Measurements from ENCODE around the gene INPP5F. TPM values are rescaled to one million over a fixed set of nuclear protein-coding genes. Genes with fewer than 3 reads are reported as not detected.
A peak's percentile ranks its signal among the peaks of the same experiment; 100 is the strongest.
"Not testable (repeated sequence)": the region's sequence is repeated elsewhere in the genome, so short reads cannot be mapped to it uniquely, and the experiment has no call there.

The INPP5F gene
- total and polyA plus RNA-seq, 2 donors (not counting 1 experiment from before 2014, with no cell fraction given): 11.2 to 37.5 TPM

GRCh38 chr10:119706521-119707278, 19.1 kb upstream of the INPP5F start:
- Mint-ChIP-seq H3K4me3 (peak overlapping the region; percentile 4), H3K27ac (peak overlapping the region; percentile 90), H3K27me3 (no peaks in the 10 kb centered on the region), H3K9me3 (ENCODE audit: insufficient read depth) (peaks cover 19% of the 10 kb centered on the region), H3K4me1 (peaks cover 79% of the 10 kb centered on the region)
- intact Hi-C loops (cut with micrococcal nuclease): loop anchor here (5.0 kb wide), 1 partner anchor 166 kb away; the partner anchor contains the start of gene MCMBP
- Histone ChIP-seq H3K27me3 (replicated peaks in 1 of 4; ENCODE audit: control extremely low read depth in 1 of 4, control insufficient read depth in 3 of 4, insufficient read depth in 4 of 4, low read length in 3 of 4) (no peaks in the 10 kb centered on the region), H3K36me3 (replicated peaks in 1 of 2; ENCODE audit: control extremely low read depth in 1 of 2, control insufficient read depth in 1 of 2, extremely low read depth in 1 of 2, insufficient read depth in 2 of 2, low read length in 1 of 2) (no peaks in the 10 kb centered on the region), H2AFZ (ENCODE audit: insufficient read depth, low read depth, low read length, poor library complexity, severe bottlenecking) (no peak overlapping the region), H4K20me1 (ENCODE audit: control insufficient read depth, insufficient read depth, low read length, poor library complexity, severe bottlenecking) (no peaks in the 10 kb centered on the region), H3K4me1 (ENCODE audit: control insufficient read depth in 2 of 2, insufficient read depth in 2 of 2, low read length in 2 of 2) (peaks cover 83 to 86% of the 10 kb centered on the region in 2 donors), H3K9me3 (ENCODE audit: control extremely low read depth in 1 of 3, control insufficient read depth in 2 of 3, insufficient read depth in 1 of 3, low read length in 2 of 3) (peaks cover 0 to 24% (median 20%) of the 10 kb centered on the region in 3 donors), H3K27ac (ENCODE audit: low read length in 2 of 2) (peak overlapping the region; percentile 94), H3K79me2 (ENCODE audit: control insufficient read depth, insufficient read depth, low read length) (peaks cover 18% of the 10 kb centered on the region), H3K4me3 (ENCODE audit: control extremely low read depth in 1 of 5, extremely low read depth in 1 of 5, insufficient read depth in 1 of 5, low read depth in 2 of 5, low read length in 4 of 5) (peak overlapping the region in 1 of 5 experiments; percentile 42), H3K9ac (ENCODE audit: low read length) (peak overlapping the region; percentile 50), H3K4me2 (replicated peaks; ENCODE audit: low read depth, low read length, poor library complexity, severe bottlenecking) (peak overlapping the region; percentile 66)
- POLR2A ChIA-PET: interaction anchor here (0.9 to 4.4 kb wide), 4 partner anchors 7 to 44 kb away, joined by 3 to 65 read pairs (median 7); partner anchors contain the start of gene INPP5F
- no peak for TF ChIP-seq EZH2 (IDR thresholded peaks at IDR 0.05; ENCODE audit: borderline replicate concordance, insufficient read depth, low read depth, low read length, poor library complexity, severe bottlenecking)
- TF ChIP-seq CTCF (IDR thresholded peaks at IDR 0.05): no peak
- DNase-seq (peak; percentile 13), ATAC-seq (ENCODE audit: low read depth) (no peak)
- CTCF ChIA-PET: interaction anchor here (0.6 to 6.9 kb wide), 5 partner anchors 12 to 114 kb away, joined by 3 to 80 read pairs (median 4); partner anchors contain the start of gene INPP5F
- WGBS (ENCODE audit: insufficient coverage): 80% methylated on average over 4 of the region's 7 CpGs

- peaks cover 73% of the 10 kb centered on the region for H3K4me1 Mint-ChIP-seq
- not testable (repeated sequence) for DNase-seq; H4K20me1 ChIP-seq (ENCODE audit: control insufficient read depth, insufficient read depth, low read length, poor library complexity, severe bottlenecking); H3K36me3 ChIP-seq (replicated peaks in 1 of 2; ENCODE audit: control extremely low read depth in 1 of 2, control insufficient read depth in 1 of 2, extremely low read depth in 1 of 2, insufficient read depth in 2 of 2, low read length in 1 of 2); ATAC-seq (ENCODE audit: low read depth); H3K4me3 ChIP-seq (ENCODE audit: control extremely low read depth in 1 of 5, extremely low read depth in 1 of 5, insufficient read depth in 1 of 5, low read depth in 2 of 5, low read length in 4 of 5); H3K27me3 ChIP-seq (replicated peaks in 1 of 4; ENCODE audit: control extremely low read depth in 1 of 4, control insufficient read depth in 3 of 4, insufficient read depth in 4 of 4, low read length in 3 of 4); H3K27me3 Mint-ChIP-seq; H2AFZ ChIP-seq (ENCODE audit: insufficient read depth, low read depth, low read length, poor library complexity, severe bottlenecking)
- H3K9me3 Mint-ChIP-seq (ENCODE audit: insufficient read depth): peaks cover 19% of the 10 kb centered on the region
- intact Hi-C loops (cut with micrococcal nuclease): loop anchor here (5.0 kb wide), 1 partner anchor 165 kb away; the partner anchor contains the start of gene MCMBP
- H3K4me2 ChIP-seq (replicated peaks; ENCODE audit: low read depth, low read length, poor library complexity, severe bottlenecking): peak overlapping the region; percentile 4
- H3K79me2 ChIP-seq (ENCODE audit: control insufficient read depth, insufficient read depth, low read length): peaks cover 18% of the 10 kb centered on the region
- H3K4me3 Mint-ChIP-seq: peak overlapping the region; percentile 69
- peak overlapping the region; percentile 10 for H3K9ac ChIP-seq (ENCODE audit: low read length)
- POLR2A ChIA-PET: interaction anchor here (1.2 to 4.4 kb wide), 3 partner anchors 18 to 43 kb away, joined by 3 to 65 read pairs (median 23); partner anchors contain the start of gene INPP5F
- WGBS (ENCODE audit: insufficient coverage): 60% methylated on average over 2 of the region's 5 CpGs
- H3K27ac ChIP-seq (ENCODE audit: low read length in 2 of 2): peak overlapping the region; percentile 21 to 94
- CTCF ChIA-PET: interaction anchor here (0.6 to 6.9 kb wide), 6 partner anchors 11 to 153 kb away, joined by 3 to 80 read pairs (median 5); partner anchors contain the start of gene INPP5F
- peak overlapping the region; percentile 90 for H3K27ac Mint-ChIP-seq
- peaks cover 77 to 79% of the 10 kb centered on the region in 2 donors for H3K4me1 ChIP-seq (ENCODE audit: control insufficient read depth in 2 of 2, insufficient read depth in 2 of 2, low read length in 2 of 2)
- peaks cover 0 to 24% (median 21%) of the 10 kb centered on the region in 3 donors for H3K9me3 ChIP-seq (ENCODE audit: control extremely low read depth in 1 of 3, control insufficient read depth in 2 of 3, insufficient read depth in 1 of 3, low read length in 2 of 3)
Observed at GRCh38 chr10:119707331-119707730, 18.5 kb upstream of the INPP5F start.

GRCh38 chr10:119710935-119711334, 14.9 kb upstream of the INPP5F start:
- Mint-ChIP-seq H3K27ac (peak overlapping the region; percentile 59), H3K4me1 (peaks cover 52% of the 10 kb centered on the region), H3K9me3 (ENCODE audit: insufficient read depth) (peaks cover 19% of the 10 kb centered on the region)
- ATAC-seq (ENCODE audit: low read depth); H3K27me3 Mint-ChIP-seq; H3K9ac ChIP-seq (ENCODE audit: low read length); H3K4me2 ChIP-seq (replicated peaks; ENCODE audit: low read depth, low read length, poor library complexity, severe bottlenecking); H4K20me1 ChIP-seq (ENCODE audit: control insufficient read depth, insufficient read depth, low read length, poor library complexity, severe bottlenecking); H3K36me3 ChIP-seq (replicated peaks in 1 of 2; ENCODE audit: control extremely low read depth in 1 of 2, control insufficient read depth in 1 of 2, extremely low read depth in 1 of 2, insufficient read depth in 2 of 2, low read length in 1 of 2); H3K4me3 Mint-ChIP-seq; DNase-seq; intact Hi-C loops (cut with micrococcal nuclease); H2AFZ ChIP-seq (ENCODE audit: insufficient read depth, low read depth, low read length, poor library complexity, severe bottlenecking); H3K27me3 ChIP-seq (replicated peaks in 1 of 4; ENCODE audit: control extremely low read depth in 1 of 4, control insufficient read depth in 3 of 4, insufficient read depth in 4 of 4, low read length in 3 of 4); H3K27ac ChIP-seq (ENCODE audit: low read length in 2 of 2); H3K4me3 ChIP-seq (ENCODE audit: control extremely low read depth in 1 of 5, extremely low read depth in 1 of 5, insufficient read depth in 1 of 5, low read depth in 2 of 5, low read length in 4 of 5): not testable (repeated sequence)
- POLR2A ChIA-PET: interaction anchor here (1.2 kb wide), 1 partner anchor 14 kb away, joined by 3 read pairs; no protein-coding TSS in a partner anchor
- CTCF ChIA-PET: interaction anchor here (2.8 kb wide), 1 partner anchor 24 kb away, joined by 8 read pairs; no protein-coding TSS in a partner anchor
- H3K4me1 ChIP-seq (ENCODE audit: control insufficient read depth in 2 of 2, insufficient read depth in 2 of 2, low read length in 2 of 2): peaks cover 42 to 43% of the 10 kb centered on the region in 2 donors
- peaks cover 18% of the 10 kb centered on the region for H3K79me2 ChIP-seq (ENCODE audit: control insufficient read depth, insufficient read depth, low read length)
- H3K9me3 ChIP-seq (ENCODE audit: control extremely low read depth in 1 of 3, control insufficient read depth in 2 of 3, insufficient read depth in 1 of 3, low read length in 2 of 3): peaks cover 0 to 24% (median 21%) of the 10 kb centered on the region in 3 donors
- WGBS (ENCODE audit: insufficient coverage): no CpG with 5 or more reads among the region's 1 CpG

All from B cell (primary cell).